ENCODE data around the gene MTUS2. TPM values are rescaled to one million over a fixed set of nuclear protein-coding genes. Genes with fewer than 3 reads are reported as not detected.

Gene MTUS2
- total and polyA plus RNA-seq, 10 donors, result 0.20 to 3.2 (median 0.85) TPM

DNA sequence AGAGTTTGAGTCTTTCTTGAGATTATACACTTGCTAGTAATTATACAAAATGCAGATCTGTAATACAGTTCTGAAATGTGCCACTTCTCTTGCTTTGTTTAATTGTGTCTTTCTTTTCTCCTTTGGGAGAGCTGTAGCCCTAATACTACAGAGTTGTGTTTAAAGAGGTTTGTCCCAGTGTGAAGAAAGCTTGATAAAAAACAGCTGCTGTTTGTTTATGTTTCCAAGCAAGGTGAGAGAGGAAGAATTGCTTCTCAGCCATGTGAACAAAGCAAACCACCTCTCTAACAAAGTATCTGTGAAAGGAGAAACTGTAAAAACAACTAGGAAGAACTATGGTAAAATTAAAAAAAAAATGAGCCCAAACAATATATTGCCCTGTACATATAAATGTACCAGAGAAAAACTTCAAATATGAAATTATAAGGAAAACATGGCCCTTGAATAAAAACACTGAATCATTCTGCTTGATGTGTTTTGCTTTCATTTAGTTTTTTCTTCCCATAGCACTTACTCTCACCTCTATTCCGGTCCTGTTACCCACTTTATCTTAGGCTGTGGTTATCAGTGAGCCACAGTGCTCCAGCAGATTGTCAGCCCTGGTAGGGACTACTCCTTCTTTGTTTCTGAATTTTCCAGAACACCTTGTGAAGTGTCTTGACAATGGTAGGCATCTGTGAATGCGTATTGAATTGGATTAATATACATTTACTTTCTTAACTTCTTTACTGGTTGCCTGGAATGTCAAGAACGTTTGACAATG lies 257.1 kb downstream of the MTUS2 start:
- Histone ChIP-seq H3K36me3 (no peaks in the 10 kb centered on the region), H3K27ac (no peak overlapping the region), H3K4me3 (no peak overlapping the region), H3K9me3 (peaks cover 0 to 21% (median 4%) of the 10 kb centered on the region in 8 donors), H3K4me1 (peaks cover 0 to 10% (median 2%) of the 10 kb centered on the region in 6 donors), H3K27me3 (replicated peaks in 1 of 7) (no peaks in the 10 kb centered on the region)
- no peak for DNase-seq
- WGBS, 5 donors, result 57 to 74% (median 65%) methylated on average over 3 of the region's 3 CpGs
- intact Hi-C loops (cut with DNase I; ENCODE audit: low total_unique reads), result no loop called here
- TF ChIP-seq, protein P1, sequence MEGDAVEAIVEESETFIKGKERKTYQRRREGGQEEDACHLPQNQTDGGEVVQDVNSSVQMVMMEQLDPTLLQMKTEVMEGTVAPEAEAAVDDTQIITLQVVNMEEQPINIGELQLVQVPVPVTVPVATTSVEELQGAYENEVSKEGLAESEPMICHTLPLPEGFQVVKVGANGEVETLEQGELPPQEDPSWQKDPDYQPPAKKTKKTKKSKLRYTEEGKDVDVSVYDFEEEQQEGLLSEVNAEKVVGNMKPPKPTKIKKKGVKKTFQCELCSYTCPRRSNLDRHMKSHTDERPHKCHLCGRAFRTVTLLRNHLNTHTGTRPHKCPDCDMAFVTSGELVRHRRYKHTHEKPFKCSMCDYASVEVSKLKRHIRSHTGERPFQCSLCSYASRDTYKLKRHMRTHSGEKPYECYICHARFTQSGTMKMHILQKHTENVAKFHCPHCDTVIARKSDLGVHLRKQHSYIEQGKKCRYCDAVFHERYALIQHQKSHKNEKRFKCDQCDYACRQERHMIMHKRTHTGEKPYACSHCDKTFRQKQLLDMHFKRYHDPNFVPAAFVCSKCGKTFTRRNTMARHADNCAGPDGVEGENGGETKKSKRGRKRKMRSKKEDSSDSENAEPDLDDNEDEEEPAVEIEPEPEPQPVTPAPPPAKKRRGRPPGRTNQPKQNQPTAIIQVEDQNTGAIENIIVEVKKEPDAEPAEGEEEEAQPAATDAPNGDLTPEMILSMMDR (IDR thresholded peaks at IDR 0.05 in 8 of 11, conservative IDR thresholded peaks at IDR 0.05 in 3 of 11), result no peak
- TF ChIP-seq POLR2AphosphoS5 (IDR thresholded peaks at IDR 0.05) (no peak), POLR2A (IDR thresholded peaks at IDR 0.05) (no peak)

DNA sequence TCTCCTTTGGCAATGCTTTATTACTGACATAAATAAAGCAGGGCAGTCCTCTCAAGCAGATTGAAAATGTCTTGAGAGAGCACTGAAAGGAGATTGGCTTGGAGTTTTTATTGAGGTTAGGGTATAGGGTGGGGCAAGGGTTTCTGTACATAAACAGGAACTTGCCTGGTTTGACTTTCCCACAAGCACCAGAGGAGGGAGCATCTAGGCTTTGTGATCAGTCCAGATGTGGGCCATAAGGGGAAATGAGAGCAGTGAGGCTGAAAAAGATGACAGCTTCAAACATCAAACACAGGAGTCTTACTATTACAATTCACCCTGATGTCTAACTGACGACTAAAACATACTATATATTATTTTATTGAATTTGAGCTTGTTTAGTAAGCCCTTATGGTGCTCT lies 260.9 kb downstream of the MTUS2 start:
- DNase-seq, result no peak
- intact Hi-C loops (cut with DNase I; ENCODE audit: low total_unique reads), result no loop called here
- H3K4me3 ChIP-seq, result no peak overlapping the region

DNA sequence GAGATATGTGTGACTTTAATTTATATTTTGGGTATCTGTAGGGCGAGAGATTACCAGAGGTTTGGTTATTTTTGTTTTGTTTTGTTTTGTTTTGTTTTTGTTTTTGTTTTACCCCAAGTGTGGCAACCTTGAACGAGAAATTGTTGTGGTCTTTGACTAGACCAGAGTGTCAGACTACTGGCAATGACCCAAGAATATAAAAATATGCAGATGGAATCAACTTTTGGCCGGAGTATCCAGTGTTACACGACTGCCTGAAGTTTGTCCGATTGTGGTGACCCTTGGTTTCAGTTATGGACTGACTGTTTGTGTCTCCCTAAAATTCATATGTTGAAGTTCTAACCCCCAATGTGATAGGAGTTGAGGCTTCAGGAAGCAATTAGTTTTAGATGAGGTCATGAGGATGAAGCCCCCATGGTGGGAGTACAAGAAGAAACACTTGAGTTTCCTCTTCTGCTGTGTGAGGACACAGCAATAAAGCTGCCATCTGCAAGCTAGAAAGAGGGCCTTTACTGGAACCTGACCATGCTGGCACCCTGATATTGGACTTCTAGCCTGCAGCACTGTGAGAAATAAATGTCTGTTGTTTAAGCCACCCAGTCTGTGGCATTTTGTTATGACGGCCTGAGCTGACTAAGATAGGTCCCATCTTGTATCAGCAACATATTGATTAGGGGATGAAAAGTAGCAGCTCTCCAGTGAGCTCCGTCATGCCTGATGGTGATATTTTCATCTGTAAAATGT lies 261.7 kb downstream of the MTUS2 start:
- H3K27ac ChIP-seq, result no peak overlapping the region
- peaks cover 0 to 10% (median 2%) of the 10 kb centered on the region in 6 donors for H3K4me1 ChIP-seq
- H3K9me3 ChIP-seq, result peaks cover 0 to 15% (median 5%) of the 10 kb centered on the region in 8 donors
- TF ChIP-seq POLR2A (IDR thresholded peaks at IDR 0.05), result no peak
- no peak for TF ChIP-seq POLR2AphosphoS5 (IDR thresholded peaks at IDR 0.05)
- TF ChIP-seq, protein P1 (IDR thresholded peaks at IDR 0.05 in 8 of 11, conservative IDR thresholded peaks at IDR 0.05 in 3 of 11), result no peak
- intact Hi-C loops (cut with DNase I; ENCODE audit: low total_unique reads), result no loop called here
- no peak for DNase-seq
- no peak overlapping the region for H3K4me3 ChIP-seq
- H3K36me3 ChIP-seq, result no peaks in the 10 kb centered on the region
- WGBS, 5 donors, result 68 to 85% (median 76%) methylated on average over 7 of the region's 7 CpGs
- no peaks in the 10 kb centered on the region for H3K27me3 ChIP-seq (replicated peaks in 1 of 7)

More for the DNA sequence above, 260.9 kb downstream of the MTUS2 start:
- Histone ChIP-seq H3K4me1 (peaks cover 0 to 10% (median 2%) of the 10 kb centered on the region in 6 donors), H3K27me3 (replicated peaks in 1 of 7) (no peaks in the 10 kb centered on the region), H3K27ac (no peak overlapping the region), H3K36me3 (no peaks in the 10 kb centered on the region), H3K9me3 (peaks cover 0 to 15% (median 4%) of the 10 kb centered on the region in 8 donors)
- TF ChIP-seq POLR2A (IDR thresholded peaks at IDR 0.05) (no peak), POLR2AphosphoS5 (IDR thresholded peaks at IDR 0.05) (no peak)
- TF ChIP-seq, protein P1 (IDR thresholded peaks at IDR 0.05 in 8 of 11, conservative IDR thresholded peaks at IDR 0.05 in 3 of 11), result peak in 2 of 11 experiments; percentile 11 to 35
- 26 to 38% (median 35%) methylated on average over 1 of the region's 1 CpG for WGBS, 5 donors
